Activated CD4-positive, alpha-beta T cell treated with anti-CD3 and anti-CD28 coated beads, Interleukin-2, amount 50 U/mL, for 1 hour (primary cell): ENCODE results near the gene NEIL1.
"Not testable (repeated sequence)": the region's sequence is repeated elsewhere in the genome, so short reads cannot be mapped to it uniquely, and the experiment has no call there.

Experiments used
- DNase-seq: peaks from one replicate; pipeline ENCODE4 v3.0.0-alpha.2; 2020

Gene NEIL1, protein sequence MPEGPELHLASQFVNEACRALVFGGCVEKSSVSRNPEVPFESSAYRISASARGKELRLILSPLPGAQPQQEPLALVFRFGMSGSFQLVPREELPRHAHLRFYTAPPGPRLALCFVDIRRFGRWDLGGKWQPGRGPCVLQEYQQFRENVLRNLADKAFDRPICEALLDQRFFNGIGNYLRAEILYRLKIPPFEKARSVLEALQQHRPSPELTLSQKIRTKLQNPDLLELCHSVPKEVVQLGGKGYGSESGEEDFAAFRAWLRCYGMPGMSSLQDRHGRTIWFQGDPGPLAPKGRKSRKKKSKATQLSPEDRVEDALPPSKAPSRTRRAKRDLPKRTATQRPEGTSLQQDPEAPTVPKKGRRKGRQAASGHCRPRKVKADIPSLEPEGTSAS

DNA sequence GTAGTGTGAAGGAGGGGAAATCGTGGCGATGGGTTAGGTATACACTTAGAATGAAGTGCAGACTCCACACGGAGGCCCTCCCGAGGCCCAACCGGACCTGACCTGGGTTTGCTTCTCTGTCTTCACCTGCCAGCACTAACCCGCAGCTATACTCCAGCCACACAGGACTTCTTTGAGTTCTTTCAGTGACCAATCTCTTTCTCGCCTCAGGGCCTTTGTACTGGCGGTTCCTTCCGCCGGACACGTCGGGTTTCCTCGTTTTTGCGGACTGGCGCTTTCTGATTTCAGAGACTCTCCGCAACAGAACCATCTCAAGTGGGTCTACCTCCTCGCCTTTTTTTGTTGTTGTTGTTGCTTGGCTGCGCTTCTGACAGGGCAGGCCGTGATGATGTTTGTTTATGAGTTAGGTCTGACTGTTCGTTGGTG, at the start of gene NEIL1:
Gene NEIL1 (plus strand): TSS at position 244 of the 426 bp plus-strand sequence. CDS start 1,867 bp downstream, outside the sequence.
- no peak for DNase-seq

GRCh38 chr15:75298541-75299310, 48.1 kb upstream of the NEIL1 start:
- not testable (repeated sequence) for DNase-seq

GRCh38 chr15:75299311-75299688, 47.5 kb upstream of the NEIL1 start:
- peak; percentile 63 for DNase-seq

- DNase-seq, result not testable (repeated sequence)
Measured at GRCh38 chr15:75300026-75300425, 46.8 kb upstream of the NEIL1 start.

GRCh38 chr15:75302318-75302717, 44.5 kb upstream of the NEIL1 start:
- no peak for DNase-seq

DNA sequence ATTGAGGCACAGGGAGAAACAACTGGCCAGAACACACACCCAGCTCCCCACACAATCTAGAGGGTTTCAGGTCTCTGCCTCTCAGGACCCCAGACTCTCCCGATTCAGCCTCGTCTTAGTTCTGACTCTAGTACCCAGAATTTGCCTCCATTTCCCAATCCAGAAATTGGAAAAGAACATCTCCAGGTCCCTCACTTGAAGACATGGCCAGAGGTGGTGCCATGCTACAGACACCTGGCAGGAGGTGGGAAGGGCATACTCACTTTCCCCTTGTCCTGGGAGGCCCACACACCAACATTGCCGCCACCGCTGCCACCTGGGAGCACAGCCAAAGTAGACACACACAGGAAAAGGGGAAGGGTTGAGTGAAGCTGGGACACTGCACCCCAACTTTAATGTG, 44.1 kb upstream of the NEIL1 start:
- not testable (repeated sequence) for DNase-seq

DNA sequence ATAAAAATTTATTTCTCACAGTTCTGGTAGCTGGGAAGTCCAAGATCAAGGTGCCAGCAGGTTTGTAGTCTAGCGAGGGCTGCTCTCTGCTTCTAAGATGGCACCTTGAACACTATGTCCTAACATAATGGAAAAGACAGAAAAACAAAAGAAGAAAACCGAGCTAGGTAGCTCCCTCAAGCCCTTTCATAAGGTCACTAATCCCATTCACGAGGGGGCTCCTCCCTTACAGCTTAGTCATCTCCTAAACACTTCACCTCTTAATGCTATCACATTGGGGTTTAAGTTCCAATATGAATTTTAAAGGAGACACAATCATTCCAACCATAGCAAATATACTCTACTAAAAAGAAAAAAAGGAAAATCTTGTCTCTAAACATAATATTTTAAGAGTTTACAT, 40.7 kb upstream of the NEIL1 start:
- DNase-seq, result no peak

GRCh38 chr15:75307778-75308390, 39.0 kb upstream of the NEIL1 start:
- DNase-seq, result peak; percentile 7

GRCh38 chr15:75309711-75310110, 37.1 kb upstream of the NEIL1 start:
- DNase-seq, result no peak

DNA sequence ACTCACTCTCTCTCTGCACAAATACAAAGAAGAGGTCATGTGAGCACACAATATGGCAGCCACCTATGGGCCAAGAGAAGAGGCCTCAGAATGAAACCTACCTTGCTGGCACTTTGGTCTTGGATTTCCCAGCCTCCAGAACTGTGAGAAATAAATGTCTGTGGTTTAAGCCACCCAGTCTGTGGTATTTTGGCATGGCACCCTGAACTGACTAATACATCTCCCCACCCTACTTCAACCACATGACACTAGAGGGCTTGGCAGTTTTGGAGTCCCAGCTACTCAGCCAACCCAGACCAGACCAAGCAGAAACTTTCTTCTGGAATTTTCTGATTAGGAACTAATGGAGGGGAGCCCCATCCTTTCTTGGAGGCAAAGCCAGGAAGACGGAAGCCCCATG, 34.3 kb upstream of the NEIL1 start:
- not testable (repeated sequence) for DNase-seq

DNA sequence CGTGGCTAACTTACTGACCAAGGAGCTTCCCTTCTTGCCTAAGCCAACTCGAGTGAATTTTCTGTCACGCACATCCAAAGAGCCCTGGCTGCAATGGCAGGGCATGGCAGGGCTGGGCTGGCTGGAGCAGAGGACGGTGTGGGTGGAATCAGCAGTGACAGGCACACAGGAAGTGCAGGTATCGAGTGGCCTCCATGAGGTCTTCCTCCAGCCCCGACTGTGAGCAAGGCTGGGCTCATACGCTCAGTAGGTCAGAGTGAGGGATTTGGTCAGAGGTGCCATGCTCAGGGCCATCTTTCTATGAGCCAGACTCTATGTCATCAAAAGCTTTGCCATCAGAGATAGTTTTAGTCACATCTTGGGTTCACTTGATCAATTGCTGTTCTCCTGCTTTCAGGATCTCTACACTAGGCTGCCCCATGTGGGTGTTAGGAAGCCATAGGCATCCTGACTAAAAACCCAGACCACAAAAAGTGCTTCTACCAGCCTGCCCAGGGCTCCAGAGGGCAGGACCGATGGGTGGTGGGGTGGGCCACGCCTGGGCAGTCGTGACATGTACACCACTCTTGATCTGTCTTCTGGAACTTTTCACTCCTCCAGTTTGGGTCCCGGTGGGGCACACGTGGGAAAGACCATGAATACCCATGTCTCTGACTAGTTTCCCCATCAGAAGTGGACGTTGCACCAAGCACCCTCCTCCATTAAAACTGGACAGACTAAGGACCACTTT, 33.6 kb upstream of the NEIL1 start:
- no peak for DNase-seq

DNA sequence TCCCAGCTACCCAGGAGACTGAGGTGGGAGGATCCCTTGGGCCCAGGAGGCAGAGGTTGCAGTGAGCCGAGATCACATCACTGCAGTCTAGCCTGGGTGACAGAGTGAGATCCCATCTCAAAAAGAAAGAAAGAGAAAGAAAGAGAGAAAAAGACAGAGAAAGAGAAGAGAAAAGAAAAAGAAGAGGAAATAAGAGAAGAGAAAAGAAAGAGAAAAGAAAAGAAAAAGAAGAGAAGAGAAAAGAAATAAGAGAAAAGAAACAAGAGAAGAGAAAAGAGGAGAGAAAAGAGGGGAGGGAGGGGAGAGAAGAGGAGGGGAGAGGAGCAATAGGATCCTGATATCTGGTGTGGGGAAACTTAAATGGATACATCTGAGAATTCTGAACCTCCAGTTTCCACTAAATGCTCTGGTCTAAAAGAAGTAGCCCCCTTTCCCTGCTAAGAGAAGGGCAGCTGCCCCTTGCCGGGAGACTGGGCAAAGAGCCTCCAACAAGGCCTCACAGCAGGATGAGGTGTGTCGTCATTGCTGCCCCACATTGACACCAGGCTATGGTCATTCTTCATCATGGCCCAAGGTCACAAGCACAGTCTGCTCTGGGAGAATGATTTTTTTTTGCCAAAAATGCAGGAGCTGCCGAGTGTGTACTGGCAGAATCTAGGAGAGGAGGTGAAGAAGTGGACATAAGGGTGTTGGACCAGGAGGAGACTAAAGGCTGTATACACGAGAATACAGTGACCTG, 32.1 kb upstream of the NEIL1 start:
- no peak for DNase-seq

DNA sequence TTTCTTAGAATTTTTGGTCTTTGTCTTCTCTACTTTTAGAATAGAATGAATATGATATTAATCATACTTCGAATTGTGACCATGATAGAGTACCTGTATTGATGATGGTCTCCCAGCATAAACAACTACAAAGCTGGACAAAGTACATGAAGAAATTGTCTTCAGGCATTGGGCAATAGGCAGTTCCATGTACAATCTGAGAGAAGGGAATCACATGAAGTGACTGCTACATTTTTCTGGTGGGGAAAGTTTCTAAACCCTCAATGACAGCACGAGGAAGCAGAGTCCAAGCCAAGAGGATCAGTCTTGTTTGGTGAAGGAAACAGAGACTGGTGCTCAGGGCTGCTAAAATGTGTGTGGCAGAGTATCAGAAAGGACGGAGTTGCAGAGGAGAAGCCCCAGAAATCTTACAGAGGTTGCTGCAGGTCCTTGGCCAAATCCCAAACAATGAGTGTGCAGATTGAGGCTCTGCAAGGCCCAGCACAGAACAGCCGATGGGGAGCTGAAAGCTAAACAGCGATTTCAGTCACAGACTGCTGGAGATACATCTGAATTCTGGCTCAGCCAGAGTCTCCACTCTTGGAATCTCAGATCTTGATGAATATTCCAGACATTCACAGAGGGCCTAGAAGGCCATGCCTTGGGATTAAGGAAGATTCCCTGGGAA, 27.5 kb upstream of the NEIL1 start:
- not testable (repeated sequence) for DNase-seq

DNA sequence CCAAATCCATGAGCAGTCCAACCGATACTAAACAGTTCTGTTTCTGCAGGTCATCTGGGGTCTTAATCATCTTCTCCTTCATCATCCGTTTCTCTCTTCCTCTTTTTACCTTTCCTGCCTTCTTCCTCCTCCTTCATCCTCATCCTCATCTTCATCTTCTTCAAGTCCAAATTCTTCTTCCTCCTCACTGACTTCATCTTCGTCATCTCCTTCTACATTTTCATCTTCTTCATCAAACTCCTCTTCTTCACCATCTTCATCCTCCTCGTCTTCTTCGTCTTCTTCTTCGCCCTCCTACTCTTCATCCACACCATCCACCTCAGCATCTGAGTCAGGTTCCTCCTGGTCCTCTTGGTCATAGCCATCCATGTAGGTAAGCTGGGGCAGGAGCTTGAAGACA, 25.1 kb upstream of the NEIL1 start:
- no peak for DNase-seq

- no peak for DNase-seq
Measured at GRCh38 chr15:75325922-75326321, 20.9 kb upstream of the NEIL1 start.

DNA sequence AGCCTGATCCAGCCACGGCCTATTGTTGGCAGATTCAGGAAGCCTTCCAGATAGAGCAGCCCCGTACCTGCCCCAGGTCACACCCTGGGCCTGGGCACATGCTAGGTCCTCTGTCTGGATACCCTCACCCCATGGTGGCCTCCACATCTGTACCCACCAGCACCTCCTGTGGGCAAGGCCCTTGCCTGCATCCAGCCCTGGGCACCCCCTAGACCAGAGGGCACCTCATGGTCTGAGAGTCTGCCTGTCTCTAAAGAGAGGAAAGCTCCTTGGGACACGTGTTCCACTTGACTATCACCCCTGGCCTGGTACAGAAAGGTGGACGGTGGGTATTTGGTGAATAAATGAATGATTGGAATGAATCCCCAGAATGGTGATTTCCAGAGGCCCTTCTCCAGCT, 19.8 kb upstream of the NEIL1 start:
- no peak for DNase-seq

GRCh38 chr15:75327491-75327890, 19.3 kb upstream of the NEIL1 start:
- DNase-seq, result no peak

DNA sequence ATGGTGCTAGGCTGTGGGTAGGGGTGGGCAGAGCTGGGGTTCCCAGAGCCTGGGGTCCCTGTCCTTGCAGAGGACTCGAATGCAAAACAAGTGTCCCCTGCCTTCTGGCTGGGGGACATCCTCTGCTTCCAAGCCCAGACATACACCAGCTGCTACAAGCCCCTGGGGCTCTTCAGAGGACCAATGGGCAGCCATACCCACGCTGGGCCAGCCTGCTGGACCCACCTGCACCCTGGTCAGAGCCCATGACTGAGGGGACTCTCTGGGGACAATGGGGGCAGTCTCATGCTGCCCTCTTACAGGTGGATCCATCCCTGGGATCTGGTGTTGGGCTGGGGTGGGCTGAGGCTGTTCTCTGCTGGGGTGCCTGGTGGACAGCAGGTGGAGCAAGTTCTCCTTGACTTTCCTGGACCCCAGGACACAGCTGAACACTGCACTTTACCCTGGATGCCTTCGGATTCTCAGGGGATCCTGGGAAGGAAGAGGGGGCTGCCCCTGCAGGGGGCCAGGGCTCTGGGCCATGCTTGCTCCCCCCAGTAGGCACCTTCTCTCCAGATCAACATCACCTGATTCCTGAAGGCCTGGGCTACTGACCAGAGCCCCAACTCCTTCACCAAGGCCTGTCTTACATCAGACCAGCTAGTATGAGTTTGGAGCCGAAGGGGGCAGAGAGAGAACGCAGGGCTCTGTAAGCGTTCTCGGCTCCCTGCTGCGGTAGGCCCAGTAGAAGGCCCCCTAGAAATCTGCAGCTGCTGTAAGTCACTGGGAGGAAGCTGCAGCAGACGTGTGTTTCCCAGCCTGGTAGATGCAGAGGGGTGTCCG, 18.1 kb upstream of the NEIL1 start:
- DNase-seq, result no peak

DNA sequence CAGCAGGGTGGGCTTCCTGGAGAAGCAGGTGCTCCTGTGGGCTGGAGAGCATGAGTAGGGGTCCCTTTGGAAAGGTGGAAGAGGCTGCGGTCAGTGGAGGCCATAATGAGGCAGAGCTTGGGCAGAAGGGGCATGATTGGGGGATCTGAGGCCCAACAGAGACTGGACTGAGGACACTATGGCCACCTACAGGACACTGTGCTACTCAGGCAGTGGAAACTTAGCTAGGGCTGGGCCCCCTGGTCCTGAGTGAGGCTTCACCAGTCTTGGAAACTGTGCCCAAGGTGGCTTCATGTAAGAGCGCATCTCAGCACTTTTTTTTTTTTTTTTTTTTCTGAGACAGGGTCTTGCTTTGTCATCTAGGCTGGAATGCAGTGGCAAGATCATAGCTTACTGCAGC, 17.3 kb upstream of the NEIL1 start:
- no peak for DNase-seq

GRCh38 chr15:75332093-75332492, 14.7 kb upstream of the NEIL1 start:
- DNase-seq, result not testable (repeated sequence)
